Keratinocyte (primary cell): ENCODE results near the gene CARD9.

Experiments
- EZH2 ChIP-seq: IDR thresholded peaks from one replicate; pipeline ENCODE4 v1.6.1; 2012; ENCODE audit warnings: inconsistent platforms, mild to moderate bottlenecking, low read length, moderate library complexity
- TF ChIP-seq, protein P1 (sequence below), 3 experiments: IDR thresholded peaks in 1 of 3; conservative IDR thresholded peaks in 1 of 3; optimal IDR thresholded peaks in 1 of 3; 2 replicates in 2 of 3; 3 replicates in 1 of 3; pipeline versions ENCODE3 to v1.5.1; 2011; ENCODE audit warnings: low read length in 3 of 3, mild to moderate bottlenecking in 3 of 3, moderate library complexity in 2 of 3, control low read depth in 1 of 3, inconsistent platforms in 1 of 3; ENCODE audit not compliant: insufficient read depth in 2 of 3; ENCODE audit errors: extremely low read depth in 1 of 3

DNA sequence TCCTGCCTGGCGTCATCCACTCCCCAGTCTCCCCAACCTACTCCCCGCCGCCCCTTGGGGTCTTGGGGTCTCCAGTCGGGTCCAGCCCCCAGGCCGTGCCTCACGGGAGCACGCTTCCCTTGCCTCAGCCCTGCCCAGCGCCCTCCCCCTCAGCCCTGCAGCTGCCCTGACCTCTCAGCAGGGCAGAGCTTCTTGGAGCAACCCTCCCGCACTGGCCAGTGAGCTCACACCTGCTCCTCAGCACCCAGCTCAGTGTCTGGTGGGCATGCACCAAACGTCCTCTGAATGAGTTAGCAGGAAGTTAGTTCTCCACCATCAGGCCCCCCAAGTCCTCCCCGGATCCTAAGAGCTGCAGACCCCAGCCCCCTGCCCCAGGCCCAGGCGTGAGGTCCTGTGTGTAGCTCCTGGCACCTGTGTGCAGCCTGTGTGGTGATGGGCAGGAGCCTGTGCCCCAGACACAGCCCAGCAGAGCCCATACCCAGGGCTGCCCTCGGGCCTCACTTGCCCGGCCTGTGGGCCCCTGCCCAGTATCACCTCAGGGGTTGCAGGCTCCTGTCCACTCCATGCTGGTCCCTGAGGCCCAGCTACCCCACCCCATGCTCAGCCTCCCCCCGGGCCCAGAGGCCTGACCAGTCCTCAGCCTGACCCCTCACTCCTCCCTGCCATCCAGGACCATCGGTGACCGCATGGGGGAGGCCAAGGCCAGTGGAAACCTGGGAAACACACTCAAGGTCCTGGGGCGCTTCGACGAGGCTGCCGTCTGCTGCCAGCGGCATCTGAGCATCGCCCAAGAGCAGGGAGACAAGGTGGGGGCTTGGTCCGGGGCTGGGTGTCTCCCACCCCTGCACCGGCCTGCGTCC lies 37.9 kb downstream of the CARD9 start:
- TF ChIP-seq, protein P1, sequence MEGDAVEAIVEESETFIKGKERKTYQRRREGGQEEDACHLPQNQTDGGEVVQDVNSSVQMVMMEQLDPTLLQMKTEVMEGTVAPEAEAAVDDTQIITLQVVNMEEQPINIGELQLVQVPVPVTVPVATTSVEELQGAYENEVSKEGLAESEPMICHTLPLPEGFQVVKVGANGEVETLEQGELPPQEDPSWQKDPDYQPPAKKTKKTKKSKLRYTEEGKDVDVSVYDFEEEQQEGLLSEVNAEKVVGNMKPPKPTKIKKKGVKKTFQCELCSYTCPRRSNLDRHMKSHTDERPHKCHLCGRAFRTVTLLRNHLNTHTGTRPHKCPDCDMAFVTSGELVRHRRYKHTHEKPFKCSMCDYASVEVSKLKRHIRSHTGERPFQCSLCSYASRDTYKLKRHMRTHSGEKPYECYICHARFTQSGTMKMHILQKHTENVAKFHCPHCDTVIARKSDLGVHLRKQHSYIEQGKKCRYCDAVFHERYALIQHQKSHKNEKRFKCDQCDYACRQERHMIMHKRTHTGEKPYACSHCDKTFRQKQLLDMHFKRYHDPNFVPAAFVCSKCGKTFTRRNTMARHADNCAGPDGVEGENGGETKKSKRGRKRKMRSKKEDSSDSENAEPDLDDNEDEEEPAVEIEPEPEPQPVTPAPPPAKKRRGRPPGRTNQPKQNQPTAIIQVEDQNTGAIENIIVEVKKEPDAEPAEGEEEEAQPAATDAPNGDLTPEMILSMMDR (optimal IDR thresholded peaks at IDR 0.05 in 1 of 3, IDR thresholded peaks at IDR 0.05 in 1 of 3, conservative IDR thresholded peaks at IDR 0.05 in 1 of 3; ENCODE audit: extremely low read depth in 1 of 3, insufficient read depth in 2 of 3, low read length in 3 of 3) = no peak
- TF ChIP-seq EZH2 = no peak
